Measurements from ENCODE around the gene GUCA1A.
"Not testable (repeated sequence)": the region's sequence is repeated elsewhere in the genome, so short reads cannot be mapped to it uniquely, and the experiment has no call there.

The GUCA1A gene

GRCh38 chr6:42204768-42205282 is 31.7 kb downstream of the GUCA1A start:
- H3K27me3 ChIP-seq (ENCODE audit: control insufficient read depth, insufficient read depth, low read length): no peaks in the 10 kb centered on the region
- no peak overlapping the region for H3K4me3 ChIP-seq (ENCODE audit: low read length)
- no peak overlapping the region for H3K9ac ChIP-seq (ENCODE audit: low read length)
- H3K27ac ChIP-seq (ENCODE audit: low read depth, low read length): no peak overlapping the region
- H3K36me3 ChIP-seq (ENCODE audit: control insufficient read depth, insufficient read depth, low read length): peaks cover 4% of the 10 kb centered on the region
- peaks cover 8% of the 10 kb centered on the region for H3K4me1 ChIP-seq (ENCODE audit: control insufficient read depth, insufficient read depth, low read length)

DNA sequence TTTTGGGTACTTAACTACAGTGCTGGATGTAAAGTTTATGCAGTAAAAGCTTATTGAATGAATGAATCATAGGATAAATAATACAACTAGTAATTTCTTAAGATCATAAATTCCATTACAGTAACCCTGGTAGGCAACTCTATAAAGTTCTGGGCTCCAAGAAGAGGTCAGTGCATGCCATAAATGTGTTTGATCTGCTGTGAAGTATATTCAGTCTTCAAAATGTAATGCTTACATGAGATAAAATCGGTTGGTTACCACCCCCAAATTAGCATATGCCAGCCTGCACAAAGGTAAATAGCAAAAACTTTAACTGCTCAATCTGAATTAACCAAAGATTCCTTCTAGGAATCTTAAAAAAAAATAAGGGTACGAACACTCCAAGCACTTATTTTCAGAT is 34.4 kb downstream of the GUCA1A start:
- H3K27ac ChIP-seq (ENCODE audit: low read depth, low read length); H3K4me1 ChIP-seq (ENCODE audit: control insufficient read depth, insufficient read depth, low read length); H3K27me3 ChIP-seq (ENCODE audit: control insufficient read depth, insufficient read depth, low read length); H3K4me3 ChIP-seq (ENCODE audit: low read length); H3K9ac ChIP-seq (ENCODE audit: low read length): not testable (repeated sequence)
- H3K36me3 ChIP-seq (ENCODE audit: control insufficient read depth, insufficient read depth, low read length): peaks cover 17% of the 10 kb centered on the region

GRCh38 chr6:42210551-42210950 is 37.4 kb downstream of the GUCA1A start:
- H3K36me3 ChIP-seq (ENCODE audit: control insufficient read depth, insufficient read depth, low read length): peaks cover 17% of the 10 kb centered on the region
- no peak overlapping the region for H3K4me3 ChIP-seq (ENCODE audit: low read length)
- no peak overlapping the region for H3K9ac ChIP-seq (ENCODE audit: low read length)
- no peak overlapping the region for H3K27ac ChIP-seq (ENCODE audit: low read depth, low read length)
- no peaks in the 10 kb centered on the region for H3K27me3 ChIP-seq (ENCODE audit: control insufficient read depth, insufficient read depth, low read length)
- no peaks in the 10 kb centered on the region for H3K4me1 ChIP-seq (ENCODE audit: control insufficient read depth, insufficient read depth, low read length)

DNA sequence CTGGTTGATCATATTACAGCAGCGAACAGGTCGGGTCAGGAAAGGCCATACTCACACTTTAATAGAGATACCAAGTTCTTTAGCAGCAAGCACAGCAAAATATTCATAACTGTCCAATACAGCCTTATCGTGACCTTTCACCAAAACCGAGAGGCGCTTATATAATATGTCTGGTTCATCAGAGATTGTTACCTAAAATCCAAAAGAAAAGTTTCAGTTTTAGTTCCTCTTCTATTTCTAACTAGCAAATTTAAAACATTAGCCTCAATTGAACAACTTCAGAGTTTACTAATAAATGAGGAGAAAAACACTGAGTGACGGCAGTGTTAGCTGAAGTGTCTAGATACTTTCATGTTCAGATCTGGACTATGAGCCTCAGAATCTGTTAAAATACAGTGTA is 38.6 kb downstream of the GUCA1A start:
- Histone ChIP-seq H3K36me3 (ENCODE audit: control insufficient read depth, insufficient read depth, low read length) (peaks cover 17% of the 10 kb centered on the region), H3K4me3 (ENCODE audit: low read length) (no peak overlapping the region), H3K9ac (ENCODE audit: low read length) (no peak overlapping the region), H3K27me3 (ENCODE audit: control insufficient read depth, insufficient read depth, low read length) (no peaks in the 10 kb centered on the region), H3K27ac (ENCODE audit: low read depth, low read length) (no peak overlapping the region), H3K4me1 (ENCODE audit: control insufficient read depth, insufficient read depth, low read length) (peaks cover 3% of the 10 kb centered on the region)

DNA sequence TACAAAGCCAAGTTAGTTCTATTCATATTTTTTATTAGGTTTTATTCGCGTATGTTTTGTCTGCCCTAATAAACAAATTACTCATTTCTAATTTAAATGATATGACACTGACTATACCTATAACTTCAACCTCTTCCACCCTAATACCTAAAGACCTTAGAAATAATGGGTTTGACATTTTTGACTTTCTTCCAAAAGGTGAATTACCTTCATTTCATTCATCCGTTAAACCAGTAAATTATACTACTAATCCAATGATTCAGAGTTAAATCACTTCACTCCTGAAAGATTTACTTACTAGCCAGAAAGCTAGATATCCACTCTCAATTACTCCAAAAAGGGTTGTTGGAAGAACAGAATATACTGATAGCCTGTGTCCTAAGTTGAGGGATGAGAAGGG is 39.3 kb downstream of the GUCA1A start:
- Histone ChIP-seq H3K27ac (ENCODE audit: low read depth, low read length) (no peak overlapping the region), H3K4me3 (ENCODE audit: low read length) (no peak overlapping the region), H3K4me1 (ENCODE audit: control insufficient read depth, insufficient read depth, low read length) (peaks cover 5% of the 10 kb centered on the region), H3K27me3 (ENCODE audit: control insufficient read depth, insufficient read depth, low read length) (no peaks in the 10 kb centered on the region), H3K9ac (ENCODE audit: low read length) (no peak overlapping the region), H3K36me3 (ENCODE audit: control insufficient read depth, insufficient read depth, low read length) (peaks cover 17% of the 10 kb centered on the region)

GRCh38 chr6:42216495-42216894 is 43.3 kb downstream of the GUCA1A start:
- H3K4me3 ChIP-seq (ENCODE audit: low read length): peak overlapping the region; percentile 33
- not testable (repeated sequence) for H3K4me1 ChIP-seq (ENCODE audit: control insufficient read depth, insufficient read depth, low read length); H3K27me3 ChIP-seq (ENCODE audit: control insufficient read depth, insufficient read depth, low read length); H3K9ac ChIP-seq (ENCODE audit: low read length); H3K27ac ChIP-seq (ENCODE audit: low read depth, low read length); H3K36me3 ChIP-seq (ENCODE audit: control insufficient read depth, insufficient read depth, low read length)

DNA sequence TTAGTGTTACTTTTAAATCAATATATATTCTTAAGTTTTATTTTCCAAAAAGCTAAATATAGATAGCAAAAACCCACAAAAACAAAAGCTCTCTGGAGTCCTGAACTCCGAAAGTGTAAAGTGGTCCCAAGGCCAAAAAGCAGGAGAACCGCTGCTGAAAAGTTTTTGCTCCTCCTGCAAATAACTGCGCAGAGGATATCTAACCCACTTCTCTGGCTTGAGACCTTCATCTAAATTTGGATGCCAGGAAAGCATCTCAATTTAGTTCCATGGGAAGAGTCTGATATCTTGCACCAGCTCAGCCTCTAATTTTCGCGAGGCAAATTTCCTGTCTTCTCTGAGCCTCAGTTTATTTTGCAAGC is 44.0 kb downstream of the GUCA1A start:
- H3K36me3 ChIP-seq (ENCODE audit: control insufficient read depth, insufficient read depth, low read length): peaks cover under 1% of the 10 kb centered on the region

DNA sequence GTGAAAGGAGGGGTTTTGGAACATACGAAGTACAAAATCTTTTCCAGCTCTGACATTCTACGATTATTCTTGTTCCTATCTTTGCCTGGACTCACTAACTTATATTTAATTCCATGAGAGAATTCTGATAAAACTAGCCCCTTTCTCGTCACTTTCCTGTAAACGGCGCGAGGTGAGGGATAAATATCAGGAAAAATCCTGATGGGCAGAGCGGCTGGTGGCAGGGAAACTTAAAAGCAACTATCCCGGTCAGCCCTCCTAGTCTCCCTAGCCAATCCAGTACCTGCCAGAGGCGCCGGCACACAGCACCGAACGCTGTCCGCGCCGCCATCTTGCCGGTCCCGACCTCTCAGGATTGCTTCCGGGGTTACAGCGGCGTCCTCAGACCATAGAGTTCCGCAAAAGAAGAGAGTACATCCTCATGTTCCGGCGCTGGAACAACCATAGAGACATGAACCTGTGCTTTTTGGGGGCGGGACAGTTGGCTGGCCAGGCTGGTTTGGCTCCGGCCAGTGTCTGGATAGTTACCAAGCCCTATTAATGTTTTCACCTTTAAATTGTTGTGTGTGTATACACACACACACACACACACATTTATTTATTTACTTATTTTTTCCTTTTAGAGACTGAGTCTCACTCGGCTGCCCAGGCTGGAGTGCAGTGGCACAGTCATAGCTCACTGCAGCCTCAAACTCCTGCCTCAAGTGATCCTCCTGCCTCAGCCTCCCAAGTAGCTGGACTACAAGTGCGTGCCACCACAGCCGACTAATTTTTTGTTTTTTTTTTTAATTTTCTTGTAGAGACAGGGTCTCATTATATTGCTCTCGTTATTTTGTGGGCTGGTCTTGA is 44.6 kb downstream of the GUCA1A start, which contains the start of gene MRPS10:
Gene MRPS10, minus strand, starts transcription at position 343 of the 849 bp plus-strand sequence. Its CDS starts 12 bp downstream, at position 331.
- Histone ChIP-seq H3K27me3 (ENCODE audit: control insufficient read depth, insufficient read depth, low read length) (no peaks in the 10 kb centered on the region), H3K4me1 (ENCODE audit: control insufficient read depth, insufficient read depth, low read length) (peaks cover 5% of the 10 kb centered on the region), H3K4me3 (ENCODE audit: low read length) (peak within 1 kb of the TSS; percentile 90), H3K36me3 (ENCODE audit: control insufficient read depth, insufficient read depth, low read length) (no peaks in the 10 kb centered on the region), H3K27ac (ENCODE audit: low read depth, low read length) (peak within 1 kb of the TSS; percentile 86), H3K9ac (ENCODE audit: low read length) (peak within 1 kb of the TSS; percentile 89)

More for the DNA sequence above, 44.0 kb downstream of the GUCA1A start:
- H3K27me3 ChIP-seq (ENCODE audit: control insufficient read depth, insufficient read depth, low read length): no peaks in the 10 kb centered on the region
- peak overlapping the region; percentile 86 for H3K27ac ChIP-seq (ENCODE audit: low read depth, low read length)
- H3K4me1 ChIP-seq (ENCODE audit: control insufficient read depth, insufficient read depth, low read length): peaks cover 5% of the 10 kb centered on the region
- H3K4me3 ChIP-seq (ENCODE audit: low read length): peak overlapping the region; percentile 90
- peak overlapping the region; percentile 89 for H3K9ac ChIP-seq (ENCODE audit: low read length)

- Histone ChIP-seq H3K27me3 (ENCODE audit: control insufficient read depth, insufficient read depth, low read length) (no peaks in the 10 kb centered on the region), H3K4me1 (ENCODE audit: control insufficient read depth, insufficient read depth, low read length) (peaks cover 5% of the 10 kb centered on the region), H3K4me3 (ENCODE audit: low read length) (no peak overlapping the region), H3K9ac (ENCODE audit: low read length) (no peak overlapping the region), H3K36me3 (ENCODE audit: control insufficient read depth, insufficient read depth, low read length) (no peaks in the 10 kb centered on the region), H3K27ac (ENCODE audit: low read depth, low read length) (no peak overlapping the region)
Measured at GRCh38 chr6:42220807-42221206, 47.6 kb downstream of the GUCA1A start.

DNA sequence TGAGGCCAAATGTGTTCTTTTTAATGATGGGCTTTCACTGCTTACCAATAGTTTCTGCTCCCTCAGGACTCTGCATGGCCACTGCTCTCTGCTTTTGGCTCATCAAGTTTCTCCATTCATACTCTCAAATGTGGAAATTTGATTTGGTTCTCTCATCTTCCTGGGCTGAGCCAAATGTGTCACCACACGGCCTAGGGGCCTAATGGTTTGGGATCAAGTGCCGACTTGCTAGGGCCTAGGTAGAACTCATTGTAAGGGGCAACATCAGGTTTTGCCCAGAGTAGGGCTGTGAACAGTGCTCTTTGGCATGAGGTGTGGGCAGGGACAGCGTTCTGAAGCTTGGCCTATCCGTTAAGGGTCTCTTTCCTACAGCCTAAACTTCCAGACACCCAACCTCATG is 48.4 kb downstream of the GUCA1A start:
- H3K27me3 ChIP-seq (ENCODE audit: control insufficient read depth, insufficient read depth, low read length): no peaks in the 10 kb centered on the region
- H3K27ac ChIP-seq (ENCODE audit: low read depth, low read length): no peak overlapping the region
- H3K9ac ChIP-seq (ENCODE audit: low read length): no peak overlapping the region
- no peak overlapping the region for H3K4me3 ChIP-seq (ENCODE audit: low read length)
- peaks cover 6% of the 10 kb centered on the region for H3K4me1 ChIP-seq (ENCODE audit: control insufficient read depth, insufficient read depth, low read length)
- peaks cover under 1% of the 10 kb centered on the region for H3K36me3 ChIP-seq (ENCODE audit: control insufficient read depth, insufficient read depth, low read length)

- H3K27ac ChIP-seq (ENCODE audit: low read depth, low read length): no peak overlapping the region
- H3K4me3 ChIP-seq (ENCODE audit: low read length): no peak overlapping the region
- H3K9ac ChIP-seq (ENCODE audit: low read length): no peak overlapping the region
- peaks cover 3% of the 10 kb centered on the region for H3K36me3 ChIP-seq (ENCODE audit: control insufficient read depth, insufficient read depth, low read length)
- peaks cover 2% of the 10 kb centered on the region for H3K4me1 ChIP-seq (ENCODE audit: control insufficient read depth, insufficient read depth, low read length)
- H3K27me3 ChIP-seq (ENCODE audit: control insufficient read depth, insufficient read depth, low read length): no peaks in the 10 kb centered on the region
Measured at GRCh38 chr6:42222448-42222847, 49.3 kb downstream of the GUCA1A start.

DNA sequence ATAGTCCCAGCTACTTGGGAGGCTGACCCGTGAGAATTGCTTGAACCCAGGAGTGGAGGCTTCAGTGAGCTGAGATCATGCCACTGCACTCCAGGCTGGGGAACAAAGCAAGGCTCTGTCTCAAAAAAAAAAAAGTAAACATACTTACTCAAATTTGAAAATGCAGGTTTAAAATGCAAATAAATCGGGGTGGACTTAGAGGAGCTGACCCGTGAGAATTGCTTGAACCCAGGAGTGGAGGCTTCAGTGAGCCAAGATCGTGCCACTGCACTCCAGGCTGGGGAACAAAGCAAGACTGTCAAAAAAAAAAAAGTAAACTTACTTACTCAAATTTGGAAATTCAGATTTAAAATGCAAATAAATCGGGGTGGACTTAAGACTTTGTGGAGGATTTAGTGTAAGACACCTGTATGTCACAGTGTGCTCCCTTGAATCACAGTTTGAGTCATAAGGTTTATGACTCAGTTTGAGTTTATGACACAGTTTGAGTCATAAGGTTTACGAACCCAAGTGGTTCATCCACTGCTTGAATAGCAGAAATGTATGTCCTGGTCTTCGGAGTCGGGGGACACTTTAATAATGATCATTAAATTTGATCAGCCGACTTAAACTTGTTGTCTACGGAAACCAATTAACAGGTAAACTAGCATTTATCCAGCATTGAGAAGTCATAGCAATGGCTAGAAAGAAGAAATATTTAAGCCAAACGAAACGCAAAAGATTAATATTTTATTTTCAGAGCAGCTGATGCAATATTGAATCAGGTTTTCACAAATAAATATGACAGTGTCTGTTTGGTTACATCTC is 51.3 kb downstream of the GUCA1A start:
- Histone ChIP-seq H3K9ac (ENCODE audit: low read length) (no peak overlapping the region), H3K27me3 (ENCODE audit: control insufficient read depth, insufficient read depth, low read length) (no peaks in the 10 kb centered on the region), H3K4me1 (ENCODE audit: control insufficient read depth, insufficient read depth, low read length) (peaks cover 2% of the 10 kb centered on the region), H3K27ac (ENCODE audit: low read depth, low read length) (no peak overlapping the region), H3K36me3 (ENCODE audit: control insufficient read depth, insufficient read depth, low read length) (peaks cover 8% of the 10 kb centered on the region), H3K4me3 (ENCODE audit: low read length) (no peak overlapping the region)

Data from rectal smooth muscle tissue (tissue), 1 donor.